IPS DF 19.7 (cell line): ENCODE measurements around the gene UBE2U.
"Not testable (repeated sequence)": the region's sequence is repeated elsewhere in the genome, so short reads cannot be mapped to it uniquely, and the experiment has no call there.

ENCODE experiments used
- DNase-seq: peaks from one replicate; pipeline ENCODE4 v3.0.0-alpha.2; 2013; ENCODE audit warnings: low read depth, low spot score

UBE2U gene

GRCh38 chr1:64240206-64240605 is 36.8 kb downstream of the UBE2U start:
- DNase-seq: no peak

GRCh38 chr1:64241069-64241468 is 37.6 kb downstream of the UBE2U start:
- no peak for DNase-seq

DNA sequence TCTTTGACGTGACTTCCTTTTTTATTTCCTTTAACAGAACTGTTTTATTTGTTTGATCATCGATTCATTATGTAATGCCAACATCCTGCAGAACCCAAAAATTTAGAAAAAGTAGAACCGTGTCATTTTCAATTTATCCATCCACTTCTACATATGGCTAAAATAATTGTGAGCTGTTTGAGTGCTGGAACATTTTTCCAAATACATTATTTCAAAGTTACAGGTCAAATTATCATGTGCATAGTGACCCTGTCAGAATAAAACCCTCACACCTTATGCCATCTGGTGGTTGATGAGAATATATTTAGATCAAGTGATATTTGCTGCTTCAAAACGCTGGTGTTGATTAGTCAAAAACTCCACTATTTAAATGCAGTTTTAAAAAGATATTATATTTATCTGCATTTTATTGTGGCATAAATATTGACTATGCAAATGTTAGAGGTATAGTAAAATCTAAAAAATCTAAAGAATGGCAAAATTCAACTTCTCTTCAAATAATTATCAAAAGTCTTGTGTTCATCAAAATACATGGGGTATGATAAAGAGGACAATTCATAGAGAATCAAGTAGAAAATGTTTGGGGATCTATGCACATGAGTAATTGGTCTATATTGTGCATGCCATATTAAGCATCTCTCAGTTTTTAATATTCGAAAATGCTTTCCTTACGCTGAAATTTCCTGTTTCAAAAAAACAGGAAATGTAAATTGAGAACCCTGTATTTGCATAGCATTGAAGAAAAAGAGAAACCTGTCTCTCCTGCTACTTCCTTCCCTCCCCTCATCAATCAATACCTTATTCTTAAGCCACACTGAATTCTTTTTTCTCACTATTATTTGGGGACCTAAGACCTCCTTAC is 39.7 kb downstream of the UBE2U start:
- no peak for DNase-seq

DNA sequence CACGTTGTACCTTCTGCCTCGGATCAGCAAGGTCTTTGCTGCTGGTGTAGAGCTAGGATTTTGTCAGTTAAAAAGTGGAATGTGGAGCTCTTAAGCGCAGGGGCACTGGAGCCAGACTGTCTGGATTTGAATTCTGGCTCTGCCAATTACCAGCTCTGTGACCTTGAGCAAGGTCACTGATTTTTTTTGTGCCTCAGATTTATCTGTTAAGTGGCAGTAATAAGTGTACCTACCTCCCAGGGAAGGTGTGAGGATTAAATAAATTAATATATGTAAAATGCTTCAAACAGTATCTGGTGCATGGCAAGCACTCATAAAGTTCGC is 40.3 kb downstream of the UBE2U start:
- no peak for DNase-seq

DNA sequence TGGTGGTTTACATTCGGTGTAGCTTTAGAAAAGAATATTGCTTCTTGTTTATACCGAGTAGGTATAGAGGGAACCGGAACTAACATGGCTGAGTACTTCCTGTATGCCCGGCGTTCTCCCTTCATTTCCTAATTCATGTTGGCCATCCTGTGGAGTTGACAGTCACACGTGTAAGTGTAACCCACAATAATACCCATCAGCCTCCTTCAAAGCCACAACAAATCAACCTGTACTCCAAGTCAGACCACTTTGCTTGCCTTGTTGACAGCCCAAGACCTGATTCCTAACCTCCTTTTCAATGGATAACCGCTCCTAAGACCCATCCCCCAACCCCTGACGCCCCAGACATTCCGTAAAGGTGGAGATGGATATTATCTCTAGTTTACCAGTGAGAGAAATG is 42.1 kb downstream of the UBE2U start:
- no peak for DNase-seq

DNA sequence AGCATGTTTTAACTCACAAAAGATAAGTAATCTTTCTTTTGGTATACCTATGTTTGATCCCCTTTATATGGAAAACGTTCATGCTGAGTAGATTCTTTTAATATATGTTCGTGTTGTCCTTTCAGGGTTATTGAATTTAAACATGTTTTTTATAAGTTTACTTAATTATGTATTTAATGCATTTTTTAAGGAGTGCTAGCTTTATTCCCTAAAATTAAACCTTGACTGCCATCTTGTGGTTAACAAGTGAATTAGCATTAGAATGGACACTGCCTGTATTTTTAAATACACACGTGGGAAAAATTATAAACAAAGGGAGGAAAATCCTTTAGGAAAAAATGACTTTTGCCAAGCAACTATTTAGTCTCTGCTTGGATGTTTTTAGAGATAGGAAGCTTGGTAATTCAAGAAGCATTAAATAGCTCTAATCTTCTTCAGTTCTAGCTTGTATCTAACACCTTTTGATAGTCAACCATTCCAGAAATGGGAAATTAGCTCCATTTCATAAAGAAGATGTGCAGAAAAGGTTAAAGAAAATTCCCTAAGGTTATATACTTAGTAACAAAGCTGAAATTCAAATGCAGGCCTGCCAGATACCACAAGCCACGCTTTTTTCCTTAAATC is 43.0 kb downstream of the UBE2U start:
- no peak for DNase-seq

GRCh38 chr1:64248065-64248464 is 44.6 kb downstream of the UBE2U start:
- DNase-seq: no peak

DNA sequence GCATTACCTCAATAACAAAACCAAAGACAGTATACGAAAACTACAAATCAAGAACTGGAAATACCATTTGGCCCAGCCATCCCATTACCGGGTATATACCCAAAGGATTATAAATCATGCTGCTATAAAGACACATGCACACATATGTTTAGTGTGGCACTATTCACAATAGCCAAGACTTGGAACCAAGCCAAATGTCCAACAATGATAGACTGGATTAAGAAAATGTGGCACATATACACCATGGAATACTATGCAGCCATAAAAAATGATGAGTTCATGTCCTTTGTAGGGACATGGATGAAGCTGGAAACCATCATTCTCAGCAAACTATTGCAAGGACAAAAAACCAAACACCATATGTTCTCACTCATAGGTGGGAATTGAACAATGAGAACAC is 47.0 kb downstream of the UBE2U start:
- DNase-seq: not testable (repeated sequence)

DNA sequence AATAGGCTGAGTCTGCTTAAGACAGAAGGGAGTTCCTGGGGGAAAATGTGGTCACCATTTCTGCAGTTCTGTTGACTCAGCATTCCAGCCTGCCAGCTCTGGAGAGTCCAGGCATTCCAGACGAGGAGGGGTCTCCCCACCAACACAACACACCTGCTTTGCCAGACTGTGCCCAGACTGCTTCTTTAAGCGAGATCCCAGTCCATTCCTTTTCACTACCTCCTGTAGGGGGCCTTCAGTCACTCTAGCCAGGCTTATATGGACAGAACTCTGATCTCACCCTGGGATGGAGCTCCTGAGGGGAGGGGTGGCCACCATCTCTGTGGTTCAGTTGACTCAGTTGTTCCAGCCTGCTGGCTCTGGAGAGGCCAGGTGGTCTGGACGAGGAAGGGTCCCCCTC is 48.5 kb downstream of the UBE2U start:
- DNase-seq: no peak

- DNase-seq: not testable (repeated sequence)
Measured at GRCh38 chr1:64257233-64257632, 53.8 kb downstream of the UBE2U start.

- not testable (repeated sequence) for DNase-seq
Measured at GRCh38 chr1:64258444-64258843, 55.0 kb downstream of the UBE2U start.

DNA sequence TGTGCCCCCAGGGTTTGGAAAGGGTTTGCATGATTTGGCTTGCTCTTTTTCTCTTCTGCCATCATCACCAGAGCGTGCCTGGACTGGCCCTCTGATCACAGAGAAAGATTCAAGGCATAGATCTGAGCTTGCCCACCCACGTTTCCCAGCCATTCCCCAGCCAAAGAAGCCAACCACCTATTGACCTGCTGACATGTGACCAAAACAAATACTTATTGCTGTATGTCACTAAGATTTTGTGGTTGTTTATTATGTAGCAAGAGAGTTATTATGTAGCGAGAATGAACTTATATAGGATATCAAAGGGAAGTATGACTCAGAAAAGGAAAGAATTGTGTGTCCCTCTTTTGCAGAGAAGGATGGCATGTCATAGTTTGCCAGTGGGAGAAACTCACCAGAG is 59.9 kb downstream of the UBE2U start:
- DNase-seq: no peak

GRCh38 chr1:64263856-64264255 is 60.4 kb downstream of the UBE2U start:
- DNase-seq: no peak

DNA sequence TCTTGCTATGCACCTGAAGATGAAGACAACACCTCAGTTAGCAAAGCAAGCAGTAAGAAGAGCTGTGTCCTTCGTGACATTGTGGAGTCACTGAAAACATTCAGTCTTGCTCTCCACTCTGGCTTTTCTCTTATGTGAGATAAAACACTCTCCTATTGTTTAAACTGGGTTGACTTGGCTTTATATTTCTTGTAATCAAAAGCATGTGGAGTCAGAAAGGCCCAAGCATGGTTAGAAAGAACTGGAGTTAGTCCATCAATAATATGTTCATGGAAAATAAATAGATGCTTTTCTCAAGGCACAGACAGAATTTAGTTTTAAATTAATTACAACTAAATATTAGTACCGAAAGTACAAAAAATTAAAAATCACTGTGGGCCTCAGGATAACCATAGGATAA is 61.7 kb downstream of the UBE2U start:
- no peak for DNase-seq

GRCh38 chr1:64266991-64267390 is 63.6 kb downstream of the UBE2U start:
- DNase-seq: no peak

- DNase-seq: no peak
Measured at GRCh38 chr1:64268653-64269557, 65.5 kb downstream of the UBE2U start.

GRCh38 chr1:64269558-64269884 is 66.1 kb downstream of the UBE2U start:
- DNase-seq: no peak

DNA sequence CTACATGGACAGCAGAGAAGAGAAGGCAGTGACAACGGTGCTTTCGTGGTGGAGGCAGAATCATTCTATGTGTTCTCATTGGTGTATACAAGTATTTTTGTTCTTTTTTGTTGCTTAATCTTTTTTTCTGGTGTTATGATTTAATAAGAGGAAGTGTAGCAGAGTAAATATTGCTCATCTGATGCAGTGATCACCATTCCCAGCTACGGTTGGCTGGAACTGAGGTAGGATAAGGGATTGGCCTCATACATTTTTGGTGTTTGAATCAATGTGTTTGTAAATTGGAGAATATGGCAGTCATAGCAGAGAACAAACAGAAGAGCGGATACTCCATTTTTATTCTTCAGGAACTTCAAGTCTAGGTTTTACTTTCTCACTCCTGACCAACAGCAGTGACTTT is 76.6 kb downstream of the UBE2U start:
- no peak for DNase-seq

DNA sequence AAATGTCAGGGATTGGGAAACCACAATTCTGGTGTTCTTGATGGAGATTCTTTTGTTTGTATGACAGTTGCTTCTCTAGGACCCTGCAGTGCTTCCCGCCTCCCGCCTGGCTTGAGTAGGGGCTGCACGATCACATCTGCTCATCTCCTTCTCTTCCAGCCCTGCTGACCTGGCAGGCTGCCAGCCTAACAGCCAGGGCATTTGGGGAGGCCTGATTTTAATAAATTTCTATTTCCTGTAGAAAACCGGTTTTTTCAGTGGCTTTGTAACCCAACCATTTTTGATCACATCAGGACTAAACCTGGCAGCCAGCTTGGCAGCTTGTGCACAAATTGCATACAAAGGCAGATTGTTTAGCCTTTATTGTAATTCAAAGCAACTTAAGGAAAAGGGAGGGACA is 78.9 kb downstream of the UBE2U start:
- DNase-seq: no peak

DNA sequence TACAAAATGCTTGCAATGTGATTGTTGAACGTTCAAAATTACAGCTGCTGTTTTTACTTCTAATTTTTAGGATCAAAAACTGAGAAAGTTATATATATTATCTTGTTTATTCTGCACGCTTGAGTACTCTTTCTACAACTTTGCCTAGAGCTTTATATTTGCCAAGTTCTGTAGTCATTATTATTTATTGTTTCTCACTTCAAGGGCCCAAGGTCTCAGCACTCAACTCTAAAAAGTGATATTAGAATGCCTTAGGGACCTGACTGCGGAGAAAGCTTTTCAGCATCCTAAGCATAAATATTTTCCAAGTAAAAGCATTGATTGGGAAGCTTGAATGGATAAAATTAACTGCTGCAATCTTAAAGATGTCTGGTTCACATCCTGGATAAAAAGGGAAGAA is 83.6 kb downstream of the UBE2U start:
- no peak for DNase-seq

- no peak for DNase-seq
Measured at GRCh38 chr1:64290420-64290819, 87.0 kb downstream of the UBE2U start.

GRCh38 chr1:64291931-64292330 is 88.5 kb downstream of the UBE2U start:
- no peak for DNase-seq

- DNase-seq: no peak
Measured at GRCh38 chr1:64292399-64292798, 89.0 kb downstream of the UBE2U start.
